Effector CD8-positive, alpha-beta T cell (primary cell): ENCODE measurements around the gene MFAP3L.

Source experiments
- DNase-seq: peaks from one replicate; lab custom pipeline; 2025; lab: John Stamatoyannopoulos, UW

MFAP3L gene

GRCh38 chr4:169941141-169941540, 85.1 kb downstream of the MFAP3L start:
- no peak for DNase-seq

GRCh38 chr4:169940460-169940859, 85.7 kb downstream of the MFAP3L start:
- no peak for DNase-seq
